GM18907 (cell line): Measurements from ENCODE around the gene WDR55.
A peak's percentile ranks its signal among the peaks of the same experiment; 100 is the strongest.
"Not testable (repeated sequence)": the region's sequence is repeated elsewhere in the genome, so short reads cannot be mapped to it uniquely, and the experiment has no call there.

Source experiments
- ATAC-seq: cut with Tn5 transposase; IDR thresholded peaks from one replicate; pipeline ENCODE4 v1.9.1; 2021; ENCODE audit warnings: mild to moderate bottlenecking, moderate library complexity; ENCODE audit not compliant: unreplicated experiment

The WDR55 gene

GRCh38 chr5:140647042-140647419 is 17.7 kb upstream of the WDR55 start:
- no peak for ATAC-seq

- ATAC-seq, result no peak
Observed at GRCh38 chr5:140658870-140659269, 5.8 kb upstream of the WDR55 start.

- not testable (repeated sequence) for ATAC-seq
Observed at GRCh38 chr5:140660371-140660770, 4.3 kb upstream of the WDR55 start.

- ATAC-seq, result no peak
Observed at GRCh38 chr5:140664030-140664358, 710 bp upstream of the WDR55 start.

GRCh38 chr5:140671035-140671434 is 6.3 kb downstream of the WDR55 start:
- ATAC-seq, result not testable (repeated sequence)

GRCh38 chr5:140671472-140672125 is 6.9 kb downstream of the WDR55 start:
- ATAC-seq, result no peak

GRCh38 chr5:140672455-140673186 is 7.9 kb downstream of the WDR55 start:
- ATAC-seq, result no peak

GRCh38 chr5:140673187-140673976 is 8.7 kb downstream of the WDR55 start, which contains the start of gene DND1:
TSS of gene DND1 (minus strand) at chr5:140673576. CDS start at chr5:140673542, 34 bp downstream.
- ATAC-seq, result no peak

GRCh38 chr5:140674211-140674610 is 9.5 kb downstream of the WDR55 start:
- ATAC-seq, result no peak

- ATAC-seq, result no peak
Observed at GRCh38 chr5:140674629-140675028, 9.9 kb downstream of the WDR55 start.

- peak; percentile 67 for ATAC-seq
Observed at GRCh38 chr5:140677947-140678346, 13.2 kb downstream of the WDR55 start.

- no peak for ATAC-seq
Observed at GRCh38 chr5:140678993-140679392, 14.3 kb downstream of the WDR55 start.

GRCh38 chr5:140690376-140690932 is 25.8 kb downstream of the WDR55 start:
- ATAC-seq, result peak; percentile 1

GRCh38 chr5:140690941-140691924 is 26.5 kb downstream of the WDR55 start, which contains the start of the genes HARS1 and HARS2:
TSS of gene HARS1 (minus strand) at chr5:140691370. CDS start at chr5:140691304, 66 bp downstream.
TSS of gene HARS2 (plus strand) at chr5:140691455. CDS start at chr5:140691649, 194 bp downstream.
- peak; percentile 99 for ATAC-seq

- ATAC-seq, result no peak
Observed at GRCh38 chr5:140694276-140694675, 29.6 kb downstream of the WDR55 start.

GRCh38 chr5:140696891-140697492 is 32.3 kb downstream of the WDR55 start:
- no peak for ATAC-seq

- ATAC-seq, result peak; percentile 91
Observed at GRCh38 chr5:140700177-140701144, 35.8 kb downstream of the WDR55 start, which contains the start of gene ZMAT2. TSS of gene ZMAT2 (plus strand) at chr5:140700447. CDS start at chr5:140700461, 14 bp downstream.

- ATAC-seq, result no peak
Observed at GRCh38 chr5:140707812-140708211, 43.1 kb downstream of the WDR55 start.
